Measurements from ENCODE around the gene PTPDC1.
"Not testable (repeated sequence)": the region's sequence is repeated elsewhere in the genome, so short reads cannot be mapped to it uniquely, and the experiment has no call there.

PTPDC1 gene

GRCh38 chr9:94111446-94111845 is 27.2 kb downstream of the PTPDC1 start:
- no peak for TF ChIP-seq EZH2phosphoT487 (conservative IDR thresholded peaks at IDR 0.05; ENCODE audit: low read length)
- no peak overlapping the region for H3K27ac ChIP-seq (ENCODE audit: low read depth, low read length)
- H3K4me2 ChIP-seq (ENCODE audit: low read depth, low read length, poor library complexity, severe bottlenecking): no peak overlapping the region
- H3K4me3 ChIP-seq (ENCODE audit: insufficient read depth, low read length, poor library complexity, severe bottlenecking): no peak overlapping the region
- no peak overlapping the region for H3K9ac ChIP-seq (ENCODE audit: low read length)
- H3F3A ChIP-seq (ENCODE audit: insufficient read depth): no peaks in the 10 kb centered on the region
- H4K20me1 ChIP-seq (ENCODE audit: low read depth, low read length): no peaks in the 10 kb centered on the region
- H3K9me2 ChIP-seq (replicated peaks; ENCODE audit: insufficient read depth, low read length): no peaks in the 10 kb centered on the region; the same call in 1 of the 2 replicates
- H3K27me3 ChIP-seq (ENCODE audit: low read length): no peaks in the 10 kb centered on the region
- no peak overlapping the region for H2AFZ ChIP-seq (ENCODE audit: low read depth, low read length, severe bottlenecking)
- H3K9me3 ChIP-seq (ENCODE audit: insufficient read depth, low read length): no peaks in the 10 kb centered on the region
- H3K36me3 ChIP-seq (ENCODE audit: low read length): no peaks in the 10 kb centered on the region
- H3K79me2 ChIP-seq (ENCODE audit: insufficient read depth, low read length): no peaks in the 10 kb centered on the region

- Histone ChIP-seq H3K4me3 (ENCODE audit: insufficient read depth, low read length, poor library complexity, severe bottlenecking) (no peak overlapping the region), H3K27ac (ENCODE audit: low read depth, low read length) (no peak overlapping the region), H3K4me2 (ENCODE audit: low read depth, low read length, poor library complexity, severe bottlenecking) (no peak overlapping the region), H3K36me3 (ENCODE audit: low read length) (no peaks in the 10 kb centered on the region), H3K27me3 (ENCODE audit: low read length) (no peaks in the 10 kb centered on the region), H3K9ac (ENCODE audit: low read length) (no peak overlapping the region), H3F3A (ENCODE audit: insufficient read depth) (no peaks in the 10 kb centered on the region), H3K79me2 (ENCODE audit: insufficient read depth, low read length) (no peaks in the 10 kb centered on the region), H3K9me3 (ENCODE audit: insufficient read depth, low read length) (no peaks in the 10 kb centered on the region), H4K20me1 (ENCODE audit: low read depth, low read length) (no peaks in the 10 kb centered on the region), H3K9me2 (replicated peaks; ENCODE audit: insufficient read depth, low read length) (no peaks in the 10 kb centered on the region; the same call in 1 of the 2 replicates), H2AFZ (ENCODE audit: low read depth, low read length, severe bottlenecking) (no peak overlapping the region)
- TF ChIP-seq CTCF (IDR thresholded peaks at IDR 0.05; ENCODE audit: insufficient read depth, low read length, poor library complexity, severe bottlenecking) (no peak), EZH2phosphoT487 (conservative IDR thresholded peaks at IDR 0.05; ENCODE audit: low read length) (no peak)
Measured at GRCh38 chr9:94112716-94113465, 28.6 kb downstream of the PTPDC1 start.

GRCh38 chr9:94120088-94120487 is 35.8 kb downstream of the PTPDC1 start:
- H3K9me3 ChIP-seq (ENCODE audit: insufficient read depth, low read length); H2AFZ ChIP-seq (ENCODE audit: low read depth, low read length, severe bottlenecking); H3K9ac ChIP-seq (ENCODE audit: low read length); H3K27ac ChIP-seq (ENCODE audit: low read depth, low read length); H3K4me2 ChIP-seq (ENCODE audit: low read depth, low read length, poor library complexity, severe bottlenecking); H3K9me2 ChIP-seq (replicated peaks; ENCODE audit: insufficient read depth, low read length); H3K4me3 ChIP-seq (ENCODE audit: insufficient read depth, low read length, poor library complexity, severe bottlenecking); H3K27me3 ChIP-seq (ENCODE audit: low read length); H3K79me2 ChIP-seq (ENCODE audit: insufficient read depth, low read length); H4K20me1 ChIP-seq (ENCODE audit: low read depth, low read length); H3F3A ChIP-seq (ENCODE audit: insufficient read depth); H3K36me3 ChIP-seq (ENCODE audit: low read length): not testable (repeated sequence)

- H3K9me2 ChIP-seq (replicated peaks; ENCODE audit: insufficient read depth, low read length): no peaks in the 10 kb centered on the region
- no peaks in the 10 kb centered on the region for H3K27me3 ChIP-seq (ENCODE audit: low read length)
- no peaks in the 10 kb centered on the region for H3F3A ChIP-seq (ENCODE audit: insufficient read depth)
- H2AFZ ChIP-seq (ENCODE audit: low read depth, low read length, severe bottlenecking): no peak overlapping the region
- H3K36me3 ChIP-seq (ENCODE audit: low read length): no peaks in the 10 kb centered on the region
- H4K20me1 ChIP-seq (ENCODE audit: low read depth, low read length): no peaks in the 10 kb centered on the region
- no peak overlapping the region for H3K4me3 ChIP-seq (ENCODE audit: insufficient read depth, low read length, poor library complexity, severe bottlenecking)
- H3K9me3 ChIP-seq (ENCODE audit: insufficient read depth, low read length): no peaks in the 10 kb centered on the region
- no peak for TF ChIP-seq CTCF (IDR thresholded peaks at IDR 0.05; ENCODE audit: insufficient read depth, low read length, poor library complexity, severe bottlenecking)
- H3K27ac ChIP-seq (ENCODE audit: low read depth, low read length): no peak overlapping the region
- H3K4me2 ChIP-seq (ENCODE audit: low read depth, low read length, poor library complexity, severe bottlenecking): no peak overlapping the region
- H3K9ac ChIP-seq (ENCODE audit: low read length): no peak overlapping the region
- no peaks in the 10 kb centered on the region for H3K79me2 ChIP-seq (ENCODE audit: insufficient read depth, low read length)
Measured at GRCh38 chr9:94120854-94121376, 36.7 kb downstream of the PTPDC1 start.

Data from SU-DHL-6 (cell line).